ENCODE results near the gene CCDC92.

- TF ChIP-seq, protein P1, sequence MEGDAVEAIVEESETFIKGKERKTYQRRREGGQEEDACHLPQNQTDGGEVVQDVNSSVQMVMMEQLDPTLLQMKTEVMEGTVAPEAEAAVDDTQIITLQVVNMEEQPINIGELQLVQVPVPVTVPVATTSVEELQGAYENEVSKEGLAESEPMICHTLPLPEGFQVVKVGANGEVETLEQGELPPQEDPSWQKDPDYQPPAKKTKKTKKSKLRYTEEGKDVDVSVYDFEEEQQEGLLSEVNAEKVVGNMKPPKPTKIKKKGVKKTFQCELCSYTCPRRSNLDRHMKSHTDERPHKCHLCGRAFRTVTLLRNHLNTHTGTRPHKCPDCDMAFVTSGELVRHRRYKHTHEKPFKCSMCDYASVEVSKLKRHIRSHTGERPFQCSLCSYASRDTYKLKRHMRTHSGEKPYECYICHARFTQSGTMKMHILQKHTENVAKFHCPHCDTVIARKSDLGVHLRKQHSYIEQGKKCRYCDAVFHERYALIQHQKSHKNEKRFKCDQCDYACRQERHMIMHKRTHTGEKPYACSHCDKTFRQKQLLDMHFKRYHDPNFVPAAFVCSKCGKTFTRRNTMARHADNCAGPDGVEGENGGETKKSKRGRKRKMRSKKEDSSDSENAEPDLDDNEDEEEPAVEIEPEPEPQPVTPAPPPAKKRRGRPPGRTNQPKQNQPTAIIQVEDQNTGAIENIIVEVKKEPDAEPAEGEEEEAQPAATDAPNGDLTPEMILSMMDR (IDR thresholded peaks at IDR 0.05), result no peak
- no peak for TF ChIP-seq POLR2AphosphoS5 (IDR thresholded peaks at IDR 0.05)
- TF ChIP-seq EP300 (IDR thresholded peaks at IDR 0.05), result no peak
- no peak for TF ChIP-seq POLR2A (IDR thresholded peaks at IDR 0.05)
Measured at GRCh38 chr12:123952037-123952436, 20.6 kb downstream of the CCDC92 start.

All from suprapubic skin (tissue), 4 donors.